GM12878 (cell line): ENCODE results near the gene IPO5. TPM values are rescaled to one million over a fixed set of nuclear protein-coding genes. Genes with fewer than 3 reads are reported as not detected.

Experiments
- ATAC-seq: fragments of 200-7000 bp; cut with Tn5 transposase; 3 replicates; pipeline ENCODE4 v1.9.1; 2020; ENCODE audit warnings: mild to moderate bottlenecking, moderate library complexity
- BruUV-seq: library from RNA; stranded (reverse); fragments of 400-500 nt; replicated peaks from 2 replicates; lab custom pipeline; 2021; lab: Mats Ljungman, UMichigan
- CTCF ChIA-PET: fragments of 300-600 bp; sonication (Branson Sonifier 250); formaldehyde crosslinking; extraction: SDS; loops from one replicate; lab custom pipeline; 2021; ENCODE audit warnings: inconsistent platforms; lab: Yijun Ruan, JAX
- POLR2A ChIA-PET: fragments of 350-600 bp; formaldehyde crosslinking; extraction: SDS; loops from one replicate; lab custom pipeline; 2021; ENCODE audit warnings: inconsistent platforms; lab: Charles Lee
- RAD21 ChIA-PET: fragments of 300-600 bp; sonication (Branson Sonifier 250); formaldehyde crosslinking; loops from one replicate; lab custom pipeline; 2023; ENCODE audit warnings: antibody characterized with exemption; ENCODE audit not compliant: unreplicated experiment; lab: Charles Lee
- SMC1A ChIA-PET: fragments of 300-600 bp; sonication (Branson Sonifier 250); formaldehyde crosslinking; loops from one replicate; lab custom pipeline; 2023; ENCODE audit not compliant: unreplicated experiment, uncharacterized antibody; lab: Charles Lee
- DNase-seq: peaks from one replicate; pipeline ENCODE4 v3.0.0-alpha.2; 2011; ENCODE audit warnings: low read depth, low spot score
- FAIRE-seq: peaks from 3 replicates; lab custom pipeline; 2011; peaks lifted over from hg19 to GRCh38; lab: Jason Lieb, UNC
- H2AFZ ChIP-seq: 2 replicates; pipeline ENCODE4 v1.6.0; 2011; ENCODE audit warnings: low read depth, low read length, control low read depth; ENCODE audit not compliant: control insufficient read depth
- H3K27ac ChIP-seq: 2 replicates; pipeline ENCODE4 v1.5.1; 2011; ENCODE audit warnings: control low read depth; ENCODE audit not compliant: control insufficient read depth, insufficient read depth
- H3K27me3 ChIP-seq, 2 experiments: replicated peaks in 1 of 2; 2 replicates each; pipeline versions ENCODE4 v1.6.0 to v1.6.1; 2011; ENCODE audit warnings: low read length in 1 of 2; ENCODE audit not compliant: control insufficient read depth in 2 of 2, insufficient read depth in 2 of 2
- H3K36me3 ChIP-seq, 2 experiments: 2 replicates each; pipeline ENCODE4 v1.5.1; 2011; ENCODE audit warnings: low read length in 1 of 2; ENCODE audit not compliant: control insufficient read depth in 2 of 2, insufficient read depth in 2 of 2
- H3K4me1 ChIP-seq: 2 replicates; pipeline ENCODE4 v1.6.1; 2011; ENCODE audit warnings: mild to moderate bottlenecking, low read length, moderate library complexity, mixed read lengths; ENCODE audit not compliant: control insufficient read depth, insufficient read depth
- H3K4me2 ChIP-seq: 2 replicates; pipeline ENCODE4 v1.6.0; 2011; ENCODE audit warnings: control low read depth; ENCODE audit not compliant: control insufficient read depth, insufficient read depth
- H3K4me3 ChIP-seq: fragments of 200-600 bp; sonication (generic); 2 replicates; pipeline ENCODE4 v1.5.1; 2016
- H3K79me2 ChIP-seq: 2 replicates; pipeline ENCODE4 v1.6.0; 2011; ENCODE audit warnings: low read length; ENCODE audit not compliant: control insufficient read depth, insufficient read depth
- H3K9ac ChIP-seq: 2 replicates; pipeline ENCODE4 v1.8.0; 2011; ENCODE audit warnings: low read length, control low read depth, mixed read lengths; ENCODE audit not compliant: control insufficient read depth, insufficient read depth
- H3K9me3 ChIP-seq: replicated peaks from 3 replicates; pipeline ENCODE4 v1.5.1; 2011; ENCODE audit warnings: mild to moderate bottlenecking, low read length; ENCODE audit not compliant: control insufficient read depth, insufficient read depth
- H4K20me1 ChIP-seq: 2 replicates; pipeline ENCODE4 v1.6.0; 2011; ENCODE audit not compliant: control insufficient read depth, insufficient read depth
- ATF7 ChIP-seq: fragments of 450-650 bp; IDR thresholded peaks from 2 replicates; pipeline ENCODE4 v1.6.1; 2016; ENCODE audit warnings: low read depth, mild to moderate bottlenecking
- CEBPB ChIP-seq, 2 experiments: fragments of 150-350 bp in 1 of 2; IDR thresholded peaks; 2 replicates each; pipeline ENCODE4 v1.6.1; 2012 to 2014; ENCODE audit warnings: low read depth in 2 of 2, low read length in 2 of 2, borderline replicate concordance in 1 of 2, inconsistent platforms in 1 of 2
- CREB1 ChIP-seq: IDR thresholded peaks from 2 replicates; pipeline ENCODE4 v1.6.1; 2012; ENCODE audit warnings: low read depth, mild to moderate bottlenecking, inconsistent platforms
- ETV6 ChIP-seq, 2 experiments: fragments of 450-650 bp in 1 of 2; IDR thresholded peaks in 1 of 2; conservative IDR thresholded peaks in 1 of 2; 2 replicates each; pipeline ENCODE4 v1.6.1; 2014; ENCODE audit warnings: antibody characterized with exemption in 1 of 2, borderline replicate concordance in 1 of 2, low read depth in 1 of 2, mild to moderate bottlenecking in 1 of 2, moderate library complexity in 1 of 2
- HDAC6 ChIP-seq: fragments of 200-600 bp; sonication (generic); IDR thresholded peaks from one replicate; pipeline ENCODE4 v1.8.0; 2017; ENCODE audit warnings: antibody characterized with exemption; ENCODE audit not compliant: unreplicated experiment
- IKZF2 ChIP-seq, 2 experiments: fragments of 450-650 bp; IDR thresholded peaks; 2 replicates each; pipeline ENCODE4 v1.6.1; 2017; ENCODE audit warnings: mild to moderate bottlenecking in 2 of 2, moderate library complexity in 2 of 2
- IRF4 ChIP-seq: IDR thresholded peaks from 2 replicates; pipeline ENCODE4 v1.6.1; 2011; ENCODE audit warnings: low read depth, low read length
- KDM1A ChIP-seq: fragments of 200-600 bp; sonication (generic); IDR thresholded peaks from 2 replicates; pipeline ENCODE4 v1.6.1; 2016; ENCODE audit warnings: borderline replicate concordance
- NBN ChIP-seq: fragments of 450-650 bp; IDR thresholded peaks from 2 replicates; pipeline ENCODE4 v1.6.1; 2016
- NFYB ChIP-seq: IDR thresholded peaks from 2 replicates; pipeline ENCODE4 v1.6.1; 2011; ENCODE audit warnings: low read depth, mild to moderate bottlenecking, low read length, improper control_type of control experiment, moderate library complexity; ENCODE audit not compliant: insufficient read depth
- NRF1 ChIP-seq: conservative IDR thresholded peaks from 2 replicates; pipeline ENCODE4 v1.6.1; 2011; ENCODE audit warnings: mild to moderate bottlenecking, low read depth, low read length, improper control_type of control experiment
- SPI1 ChIP-seq: IDR thresholded peaks from 2 replicates; pipeline ENCODE4 v1.6.1; 2011; ENCODE audit warnings: low read depth, mild to moderate bottlenecking, low read length, moderate library complexity, borderline replicate concordance; ENCODE audit not compliant: insufficient read depth
- TCF12 ChIP-seq: IDR thresholded peaks from 2 replicates; pipeline ENCODE4 v1.6.1; 2011; ENCODE audit warnings: low read depth, mild to moderate bottlenecking, low read length
- ZSCAN29 ChIP-seq: fragments of 450-650 bp; IDR thresholded peaks from 2 replicates; pipeline ENCODE4 v1.6.1; 2017; ENCODE audit warnings: mild to moderate bottlenecking, moderate library complexity
- WGBS: methylation state at CpG from one replicate; pipeline ENCODE4 v1.1.6; 2016; ENCODE audit warnings: low lambda C conversion rate; ENCODE audit not compliant: insufficient replicate concordance, insufficient coverage; ENCODE audit errors: missing lambda C conversion rate; 5-methylcytosine and 5-hydroxymethylcytosine counted together
- in situ Hi-C: fragments of 300-500 bp; cut with MboI; formaldehyde crosslinking; loops from 9 replicates; pipeline ENCODE4 v1.14.3; 2018; ENCODE audit warnings: mixed read lengths
- intact Hi-C: fragments of 100-400 bp; cut with micrococcal nuclease; formaldehyde crosslinking; loops from one replicate; pipeline ENCODE4 v1.14.2; 2022; ENCODE audit not compliant: unreplicated experiment
- polyA plus RNA-seq, 11 experiments: library from polyadenylated mRNA; depleted of rRNA in 4 of 11; unstranded in 6 of 11; stranded (reverse) in 5 of 11; fragments of >200 nt; fragmentation: Nextera tagmentation in 4 of 11; fragmentation: Illumina TruSeq in 1 of 11; extraction: Ambion mirVana in 4 of 11; extraction: Trizol in 1 of 11; gene quantifications; 1 replicate in 1 of 11; 2 replicates in 10 of 11; pipeline versions ENCODE4 v1.2.1 to v1.2.3, GENCODE V29; 2011 to 2016; ENCODE audit warnings: inconsistent platforms in 2 of 11, missing spikeins in 2 of 11, low read depth in 1 of 11
- total RNA-seq, 4 experiments: library from RNA; depleted of rRNA in 3 of 4; stranded (reverse); fragments of >200 nt in 3 of 4; fragmentation: Illumina TruSeq in 1 of 4; extraction: Trizol in 1 of 4; gene quantifications; 2 replicates each; pipeline versions ENCODE4 v1.2.1 to v1.2.3, GENCODE V29; 2013 to 2021
- TF ChIP-seq, protein P1 (sequence below): fragments of 450-650 bp; formaldehyde crosslinking; IDR thresholded peaks from 2 replicates; pipeline ENCODE4 v1.4.0; 2020; ENCODE audit warnings: mild to moderate bottlenecking, moderate library complexity
- TF ChIP-seq, protein P2 (sequence below): fragments of 450-650 bp; IDR thresholded peaks from 2 replicates; pipeline ENCODE4 v1.6.1; 2016; ENCODE audit warnings: mild to moderate bottlenecking
- TF ChIP-seq, protein P3 (sequence below): IDR thresholded peaks from 2 replicates; pipeline ENCODE4 v1.6.1; 2012; ENCODE audit warnings: low read depth, low read length, improper control_type of control experiment
- TF ChIP-seq, protein P4 (sequence below): fragments of 450-650 bp; IDR thresholded peaks from 2 replicates; pipeline ENCODE4 v1.6.1; 2017; ENCODE audit warnings: borderline replicate concordance

IPO5 gene
- total and polyA plus RNA-seq, 10 of the 15 experiments (the other 5 are each of a cell fraction or from before 2014, with no cell fraction given), result 45.7 to 196 (median 134) TPM

DNA sequence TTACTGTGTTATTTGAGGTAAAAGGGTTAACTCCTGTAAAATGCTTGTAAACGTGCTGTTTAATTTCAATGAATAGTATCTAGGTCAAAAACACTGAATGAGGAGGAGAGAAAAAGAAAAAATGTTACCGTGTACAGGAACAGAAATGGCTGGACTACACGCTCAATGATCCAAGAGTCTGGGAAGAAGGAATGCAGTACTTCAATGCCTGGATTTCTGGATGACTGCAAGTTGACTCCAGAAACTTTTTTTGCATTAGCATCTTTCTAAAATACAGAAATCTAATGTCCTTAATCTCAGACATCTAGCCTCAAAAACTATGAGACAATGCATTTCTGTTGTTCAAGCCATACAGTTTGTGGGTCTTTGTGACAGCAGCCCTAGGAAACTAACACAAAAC, 17.4 kb upstream of the IPO5 start:
- intact Hi-C loops, result no loop called here
- H3K27ac ChIP-seq, result no peak overlapping the region
- FAIRE-seq (no peak), DNase-seq (no peak), ATAC-seq (no peak)
- 52% methylated on average over 3 of the region's 3 CpGs for WGBS
- H3K4me2 ChIP-seq, result no peak overlapping the region
- ChIA-PET POLR2A (no interaction called here), CTCF (no interaction called here), SMC1A (no interaction called here), RAD21 (no interaction called here)
- no peak overlapping the region for H3K4me3 ChIP-seq
- in situ Hi-C loops, result no loop called here
- H3K36me3 ChIP-seq, result no peaks in the 10 kb centered on the region
- H3K79me2 ChIP-seq, result no peaks in the 10 kb centered on the region
- H3K9me3 ChIP-seq, result no peaks in the 10 kb centered on the region
- no peaks in the 10 kb centered on the region for H3K27me3 ChIP-seq
- BruUV-seq, result no TSS peak
- H3K9ac ChIP-seq, result no peak overlapping the region
- no peaks in the 10 kb centered on the region for H4K20me1 ChIP-seq
- H2AFZ ChIP-seq, result no peak overlapping the region
- no peaks in the 10 kb centered on the region for H3K4me1 ChIP-seq
- TF ChIP-seq CREB1, result no peak
- TF ChIP-seq ATF7, result no peak
- TF ChIP-seq TCF12, result no peak
- TF ChIP-seq, protein P1, sequence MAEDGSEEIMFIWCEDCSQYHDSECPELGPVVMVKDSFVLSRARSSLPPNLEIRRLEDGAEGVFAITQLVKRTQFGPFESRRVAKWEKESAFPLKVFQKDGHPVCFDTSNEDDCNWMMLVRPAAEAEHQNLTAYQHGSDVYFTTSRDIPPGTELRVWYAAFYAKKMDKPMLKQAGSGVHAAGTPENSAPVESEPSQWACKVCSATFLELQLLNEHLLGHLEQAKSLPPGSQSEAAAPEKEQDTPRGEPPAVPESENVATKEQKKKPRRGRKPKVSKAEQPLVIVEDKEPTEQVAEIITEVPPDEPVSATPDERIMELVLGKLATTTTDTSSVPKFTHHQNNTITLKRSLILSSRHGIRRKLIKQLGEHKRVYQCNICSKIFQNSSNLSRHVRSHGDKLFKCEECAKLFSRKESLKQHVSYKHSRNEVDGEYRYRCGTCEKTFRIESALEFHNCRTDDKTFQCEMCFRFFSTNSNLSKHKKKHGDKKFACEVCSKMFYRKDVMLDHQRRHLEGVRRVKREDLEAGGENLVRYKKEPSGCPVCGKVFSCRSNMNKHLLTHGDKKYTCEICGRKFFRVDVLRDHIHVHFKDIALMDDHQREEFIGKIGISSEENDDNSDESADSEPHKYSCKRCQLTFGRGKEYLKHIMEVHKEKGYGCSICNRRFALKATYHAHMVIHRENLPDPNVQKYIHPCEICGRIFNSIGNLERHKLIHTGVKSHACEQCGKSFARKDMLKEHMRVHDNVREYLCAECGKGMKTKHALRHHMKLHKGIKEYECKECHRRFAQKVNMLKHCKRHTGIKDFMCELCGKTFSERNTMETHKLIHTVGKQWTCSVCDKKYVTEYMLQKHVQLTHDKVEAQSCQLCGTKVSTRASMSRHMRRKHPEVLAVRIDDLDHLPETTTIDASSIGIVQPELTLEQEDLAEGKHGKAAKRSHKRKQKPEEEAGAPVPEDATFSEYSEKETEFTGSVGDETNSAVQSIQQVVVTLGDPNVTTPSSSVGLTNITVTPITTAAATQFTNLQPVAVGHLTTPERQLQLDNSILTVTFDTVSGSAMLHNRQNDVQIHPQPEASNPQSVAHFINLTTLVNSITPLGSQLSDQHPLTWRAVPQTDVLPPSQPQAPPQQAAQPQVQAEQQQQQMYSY (CRISPR knock-in tag), result no peak
- TF ChIP-seq NBN, result no peak
- TF ChIP-seq, protein P2, sequence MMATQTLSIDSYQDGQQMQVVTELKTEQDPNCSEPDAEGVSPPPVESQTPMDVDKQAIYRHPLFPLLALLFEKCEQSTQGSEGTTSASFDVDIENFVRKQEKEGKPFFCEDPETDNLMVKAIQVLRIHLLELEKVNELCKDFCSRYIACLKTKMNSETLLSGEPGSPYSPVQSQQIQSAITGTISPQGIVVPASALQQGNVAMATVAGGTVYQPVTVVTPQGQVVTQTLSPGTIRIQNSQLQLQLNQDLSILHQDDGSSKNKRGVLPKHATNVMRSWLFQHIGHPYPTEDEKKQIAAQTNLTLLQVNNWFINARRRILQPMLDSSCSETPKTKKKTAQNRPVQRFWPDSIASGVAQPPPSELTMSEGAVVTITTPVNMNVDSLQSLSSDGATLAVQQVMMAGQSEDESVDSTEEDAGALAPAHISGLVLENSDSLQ, result no peak
- TF ChIP-seq HDAC6, result no peak
- TF ChIP-seq, protein P3, sequence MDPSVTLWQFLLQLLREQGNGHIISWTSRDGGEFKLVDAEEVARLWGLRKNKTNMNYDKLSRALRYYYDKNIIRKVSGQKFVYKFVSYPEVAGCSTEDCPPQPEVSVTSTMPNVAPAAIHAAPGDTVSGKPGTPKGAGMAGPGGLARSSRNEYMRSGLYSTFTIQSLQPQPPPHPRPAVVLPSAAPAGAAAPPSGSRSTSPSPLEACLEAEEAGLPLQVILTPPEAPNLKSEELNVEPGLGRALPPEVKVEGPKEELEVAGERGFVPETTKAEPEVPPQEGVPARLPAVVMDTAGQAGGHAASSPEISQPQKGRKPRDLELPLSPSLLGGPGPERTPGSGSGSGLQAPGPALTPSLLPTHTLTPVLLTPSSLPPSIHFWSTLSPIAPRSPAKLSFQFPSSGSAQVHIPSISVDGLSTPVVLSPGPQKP, result no peak
- TF ChIP-seq, protein P4, sequence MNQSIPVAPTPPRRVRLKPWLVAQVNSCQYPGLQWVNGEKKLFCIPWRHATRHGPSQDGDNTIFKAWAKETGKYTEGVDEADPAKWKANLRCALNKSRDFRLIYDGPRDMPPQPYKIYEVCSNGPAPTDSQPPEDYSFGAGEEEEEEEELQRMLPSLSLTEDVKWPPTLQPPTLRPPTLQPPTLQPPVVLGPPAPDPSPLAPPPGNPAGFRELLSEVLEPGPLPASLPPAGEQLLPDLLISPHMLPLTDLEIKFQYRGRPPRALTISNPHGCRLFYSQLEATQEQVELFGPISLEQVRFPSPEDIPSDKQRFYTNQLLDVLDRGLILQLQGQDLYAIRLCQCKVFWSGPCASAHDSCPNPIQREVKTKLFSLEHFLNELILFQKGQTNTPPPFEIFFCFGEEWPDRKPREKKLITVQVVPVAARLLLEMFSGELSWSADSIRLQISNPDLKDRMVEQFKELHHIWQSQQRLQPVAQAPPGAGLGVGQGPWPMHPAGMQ, result no peak
- TF ChIP-seq IRF4, result no peak
- TF ChIP-seq IKZF2 (IDR thresholded peaks at IDR 0.05), result no peak
- no peak for TF ChIP-seq ZSCAN29
- no peak for TF ChIP-seq NFYB
- no peak for TF ChIP-seq ETV6 (conservative IDR thresholded peaks at IDR 0.05 in 1 of 2, IDR thresholded peaks at IDR 0.05 in 1 of 2; ENCODE audit: borderline replicate concordance in 1 of 2, low read depth in 1 of 2)
- no peak for TF ChIP-seq KDM1A
- TF ChIP-seq SPI1, result no peak
- no peak for TF ChIP-seq CEBPB (IDR thresholded peaks at IDR 0.05; ENCODE audit: borderline replicate concordance in 1 of 2, low read depth in 2 of 2, low read length in 2 of 2)
- no peak for TF ChIP-seq NRF1
